Neuron (in vitro differentiated cells): ENCODE data around the gene ATF4.
"Not testable (repeated sequence)": the region's sequence is repeated elsewhere in the genome, so short reads cannot be mapped to it uniquely, and the experiment has no call there.

ENCODE experiments used
- H2AFZ ChIP-seq: one replicate; pipeline ENCODE4 v1.6.1; 2013; ENCODE audit warnings: low read depth, mild to moderate bottlenecking, inconsistent platforms, low read length, moderate library complexity
- H3K27me3 ChIP-seq: one replicate; pipeline ENCODE4 v1.6.1; 2013; ENCODE audit warnings: low read length; ENCODE audit not compliant: insufficient read depth
- H3K36me3 ChIP-seq: one replicate; pipeline ENCODE4 v1.6.1; 2013; ENCODE audit warnings: low read length; ENCODE audit not compliant: insufficient read depth
- H3K4me1 ChIP-seq: one replicate; pipeline ENCODE4 v1.6.1; 2013; ENCODE audit warnings: low read length; ENCODE audit not compliant: insufficient read depth
- H3K4me3 ChIP-seq: 2 replicates; pipeline ENCODE4 v1.5.1; 2013; ENCODE audit warnings: mild to moderate bottlenecking, low read length, moderate library complexity
- H3K9me3 ChIP-seq: one replicate; pipeline ENCODE4 v1.6.1; 2013; ENCODE audit warnings: low read length

ATF4 gene

GRCh38 chr22:39510529-39511149, 9.7 kb upstream of the ATF4 start:
- peaks cover 78% of the 10 kb centered on the region for H3K36me3 ChIP-seq
- H3K27me3 ChIP-seq: no peaks in the 10 kb centered on the region
- H2AFZ ChIP-seq: no peak overlapping the region
- H3K4me1 ChIP-seq: no peaks in the 10 kb centered on the region
- no peak overlapping the region for H3K4me3 ChIP-seq
- no peaks in the 10 kb centered on the region for H3K9me3 ChIP-seq

- no peaks in the 10 kb centered on the region for H3K4me1 ChIP-seq
- no peak overlapping the region for H2AFZ ChIP-seq
- H3K4me3 ChIP-seq: no peak overlapping the region
- H3K9me3 ChIP-seq: no peaks in the 10 kb centered on the region
- H3K36me3 ChIP-seq: peaks cover 77% of the 10 kb centered on the region
- no peaks in the 10 kb centered on the region for H3K27me3 ChIP-seq
Measured at GRCh38 chr22:39511226-39511625, 9.1 kb upstream of the ATF4 start.

GRCh38 chr22:39512026-39512425, 8.3 kb upstream of the ATF4 start:
- Histone ChIP-seq H3K4me3 (no peak overlapping the region), H2AFZ (no peak overlapping the region), H3K27me3 (no peaks in the 10 kb centered on the region), H3K36me3 (peaks cover 75% of the 10 kb centered on the region), H3K9me3 (no peaks in the 10 kb centered on the region), H3K4me1 (no peaks in the 10 kb centered on the region)

- no peak overlapping the region for H2AFZ ChIP-seq
- H3K36me3 ChIP-seq: peaks cover 68% of the 10 kb centered on the region
- peaks cover 5% of the 10 kb centered on the region for H3K4me1 ChIP-seq
- no peak overlapping the region for H3K4me3 ChIP-seq
- no peaks in the 10 kb centered on the region for H3K27me3 ChIP-seq
- H3K9me3 ChIP-seq: no peaks in the 10 kb centered on the region
Measured at GRCh38 chr22:39513791-39514190, 6.6 kb upstream of the ATF4 start.

GRCh38 chr22:39514373-39514973, 5.9 kb upstream of the ATF4 start:
- Histone ChIP-seq H3K4me1 (peaks cover 11% of the 10 kb centered on the region), H3K4me3 (no peak overlapping the region), H3K9me3 (no peaks in the 10 kb centered on the region), H3K27me3 (no peaks in the 10 kb centered on the region), H3K36me3 (peaks cover 62% of the 10 kb centered on the region), H2AFZ (no peak overlapping the region)

- Histone ChIP-seq H3K4me1 (peaks cover 11% of the 10 kb centered on the region), H3K36me3 (peaks cover 56% of the 10 kb centered on the region), H3K4me3 (no peak overlapping the region), H2AFZ (no peak overlapping the region), H3K27me3 (no peaks in the 10 kb centered on the region), H3K9me3 (no peaks in the 10 kb centered on the region)
Measured at GRCh38 chr22:39515266-39516050, 4.9 kb upstream of the ATF4 start.

GRCh38 chr22:39517470-39517869, 2.9 kb upstream of the ATF4 start:
- no peaks in the 10 kb centered on the region for H3K27me3 ChIP-seq
- no peak overlapping the region for H2AFZ ChIP-seq
- no peak overlapping the region for H3K4me3 ChIP-seq
- H3K9me3 ChIP-seq: no peaks in the 10 kb centered on the region
- peaks cover 50% of the 10 kb centered on the region for H3K36me3 ChIP-seq
- peaks cover 21% of the 10 kb centered on the region for H3K4me1 ChIP-seq

GRCh38 chr22:39518144-39518786, 2.1 kb upstream of the ATF4 start:
- no peaks in the 10 kb centered on the region for H3K27me3 ChIP-seq
- no peak overlapping the region for H2AFZ ChIP-seq
- H3K4me3 ChIP-seq: peak overlapping the region; percentile 96
- peaks cover 57% of the 10 kb centered on the region for H3K36me3 ChIP-seq
- H3K9me3 ChIP-seq: no peaks in the 10 kb centered on the region
- H3K4me1 ChIP-seq: peaks cover 29% of the 10 kb centered on the region

GRCh38 chr22:39518996-39519680, 1.2 kb upstream of the ATF4 start:
- Histone ChIP-seq H2AFZ (peak overlapping the region; percentile 13), H3K9me3 (no peaks in the 10 kb centered on the region), H3K4me1 (peaks cover 30% of the 10 kb centered on the region), H3K4me3 (peak overlapping the region; percentile 96), H3K27me3 (no peaks in the 10 kb centered on the region), H3K36me3 (peaks cover 53% of the 10 kb centered on the region)

- H3K4me3 ChIP-seq: peak overlapping the region; percentile 96
- H2AFZ ChIP-seq: peak overlapping the region; percentile 60
- peaks cover 52% of the 10 kb centered on the region for H3K36me3 ChIP-seq
- no peaks in the 10 kb centered on the region for H3K27me3 ChIP-seq
- H3K9me3 ChIP-seq: no peaks in the 10 kb centered on the region
- peaks cover 35% of the 10 kb centered on the region for H3K4me1 ChIP-seq
Measured at GRCh38 chr22:39519681-39520225, 609 bp upstream of the ATF4 start.

- H3K9me3 ChIP-seq, H2AFZ ChIP-seq, H3K27me3 ChIP-seq: not testable (repeated sequence)
- Histone ChIP-seq H3K36me3 (peaks cover 38% of the 10 kb centered on the region), H3K4me1 (peaks cover 35% of the 10 kb centered on the region), H3K4me3 (peak overlapping the region; percentile 96)
Measured at GRCh38 chr22:39521106-39521885, 934 bp downstream of the ATF4 start.

GRCh38 chr22:39522091-39522490, 1.7 kb downstream of the ATF4 start:
- Histone ChIP-seq H3K4me3 (peak overlapping the region; percentile 96), H3K36me3 (peaks cover 35% of the 10 kb centered on the region), H3K4me1 (peaks cover 35% of the 10 kb centered on the region)
- H2AFZ ChIP-seq, H3K9me3 ChIP-seq, H3K27me3 ChIP-seq: not testable (repeated sequence)
